Parathyroid adenoma (tissue), 2 donors: ENCODE measurements around the gene HTR1D.

Experiments
- H2AFZ ChIP-seq: fragments of 300-600 bp; sonication (generic); one replicate; pipeline ENCODE4 v1.7.0; 2017; ENCODE audit warnings: antibody characterized with exemption, mild to moderate bottlenecking
- H3K27ac ChIP-seq: fragments of 300-600 bp; sonication (generic); one replicate; pipeline ENCODE4 v1.7.0; 2017
- H3K27me3 ChIP-seq: fragments of 300-600 bp; sonication (generic); one replicate; pipeline ENCODE4 v1.7.0; 2017; ENCODE audit warnings: low read length; ENCODE audit not compliant: control insufficient read depth, insufficient read depth
- H3K36me3 ChIP-seq: fragments of 300-600 bp; sonication (generic); one replicate; pipeline ENCODE4 v1.7.0; 2017; ENCODE audit warnings: low read length; ENCODE audit not compliant: control insufficient read depth, insufficient read depth
- H3K4me1 ChIP-seq: fragments of 300-600 bp; sonication (generic); one replicate; pipeline ENCODE4 v1.7.0; 2017; ENCODE audit warnings: control low read depth
- H3K4me2 ChIP-seq: fragments of 300-600 bp; sonication (generic); one replicate; pipeline ENCODE4 v1.7.0; 2017; ENCODE audit warnings: low read length
- H3K4me3 ChIP-seq: fragments of 300-600 bp; sonication (generic); one replicate; pipeline ENCODE4 v1.7.0; 2017; ENCODE audit warnings: low read depth, low read length
- H3K79me2 ChIP-seq: fragments of 300-600 bp; sonication (generic); one replicate; pipeline ENCODE4 v1.7.0; 2017; ENCODE audit warnings: control low read depth
- H3K9ac ChIP-seq: fragments of 300-600 bp; sonication (generic); one replicate; pipeline ENCODE4 v1.7.0; 2017; ENCODE audit warnings: mild to moderate bottlenecking
- H3K9me3 ChIP-seq: fragments of 300-600 bp; sonication (generic); one replicate; pipeline ENCODE4 v1.7.0; 2017; ENCODE audit warnings: low read length; ENCODE audit not compliant: control insufficient read depth
- CTCF ChIP-seq: fragments of 300-600 bp; sonication (generic); IDR thresholded peaks from one replicate; pipeline ENCODE4 v1.7.0; 2017; ENCODE audit warnings: antibody characterized with exemption, mild to moderate bottlenecking
- donor health status: primary hyperparathyroidism.

The HTR1D gene

GRCh38 chr1:23251812-23252211 lies 34.5 kb upstream of the HTR1D start:
- H3K4me1 ChIP-seq, result no peaks in the 10 kb centered on the region
- no peaks in the 10 kb centered on the region for H3K27me3 ChIP-seq
- H3K27ac ChIP-seq, result no peak overlapping the region
- H3K9ac ChIP-seq, result no peak overlapping the region
- no peak overlapping the region for H3K4me2 ChIP-seq
- no peak overlapping the region for H2AFZ ChIP-seq
- H3K36me3 ChIP-seq, result no peaks in the 10 kb centered on the region
- no peak overlapping the region for H3K4me3 ChIP-seq
- no peaks in the 10 kb centered on the region for H3K9me3 ChIP-seq
- no peak for TF ChIP-seq CTCF
- H3K79me2 ChIP-seq, result no peaks in the 10 kb centered on the region

GRCh38 chr1:23249787-23250454 lies 32.6 kb upstream of the HTR1D start:
- no peaks in the 10 kb centered on the region for H3K9me3 ChIP-seq
- no peaks in the 10 kb centered on the region for H3K27me3 ChIP-seq
- no peaks in the 10 kb centered on the region for H3K36me3 ChIP-seq
- H3K4me2 ChIP-seq, result no peak overlapping the region
- H3K27ac ChIP-seq, result no peak overlapping the region
- H3K4me1 ChIP-seq, result no peaks in the 10 kb centered on the region
- no peaks in the 10 kb centered on the region for H3K79me2 ChIP-seq
- H3K4me3 ChIP-seq, result no peak overlapping the region
- no peak overlapping the region for H3K9ac ChIP-seq
- no peak overlapping the region for H2AFZ ChIP-seq
- no peak for TF ChIP-seq CTCF

- no peaks in the 10 kb centered on the region for H3K4me1 ChIP-seq
Measured at GRCh38 chr1:23247276-23247675, 30.0 kb upstream of the HTR1D start.

GRCh38 chr1:23246274-23246673 lies 29.0 kb upstream of the HTR1D start:
- H3K4me2 ChIP-seq, result no peak overlapping the region
- TF ChIP-seq CTCF, result no peak
- H3K9ac ChIP-seq, result no peak overlapping the region
- H3K27ac ChIP-seq, result no peak overlapping the region
- no peaks in the 10 kb centered on the region for H3K36me3 ChIP-seq
- no peaks in the 10 kb centered on the region for H3K27me3 ChIP-seq
- no peaks in the 10 kb centered on the region for H3K9me3 ChIP-seq
- H3K4me3 ChIP-seq, result no peak overlapping the region
- H2AFZ ChIP-seq, result no peak overlapping the region
- H3K79me2 ChIP-seq, result no peaks in the 10 kb centered on the region
- no peaks in the 10 kb centered on the region for H3K4me1 ChIP-seq

More at GRCh38 chr1:23247276-23247675, 30.0 kb upstream of the HTR1D start:
- H3K27me3 ChIP-seq, result no peaks in the 10 kb centered on the region
- no peak overlapping the region for H3K4me2 ChIP-seq
- H3K79me2 ChIP-seq, result no peaks in the 10 kb centered on the region
- H3K9ac ChIP-seq, result no peak overlapping the region
- TF ChIP-seq CTCF, result no peak
- H3K9me3 ChIP-seq, result no peaks in the 10 kb centered on the region
- no peak overlapping the region for H3K4me3 ChIP-seq
- no peak overlapping the region for H3K27ac ChIP-seq
- H3K36me3 ChIP-seq, result no peaks in the 10 kb centered on the region
- H2AFZ ChIP-seq, result no peak overlapping the region

GRCh38 chr1:23244256-23244761 lies 27.0 kb upstream of the HTR1D start:
- H3K4me3 ChIP-seq, result no peak overlapping the region
- no peaks in the 10 kb centered on the region for H3K4me1 ChIP-seq
- TF ChIP-seq CTCF, result no peak
- no peak overlapping the region for H3K27ac ChIP-seq
- H3K79me2 ChIP-seq, result no peaks in the 10 kb centered on the region
- H3K9me3 ChIP-seq, result no peaks in the 10 kb centered on the region
- H3K27me3 ChIP-seq, result no peaks in the 10 kb centered on the region
- H3K36me3 ChIP-seq, result no peaks in the 10 kb centered on the region
- no peak overlapping the region for H3K9ac ChIP-seq
- H2AFZ ChIP-seq, result no peak overlapping the region
- H3K4me2 ChIP-seq, result no peak overlapping the region
